Measurements from ENCODE around the gene CRELD2.

DNA sequence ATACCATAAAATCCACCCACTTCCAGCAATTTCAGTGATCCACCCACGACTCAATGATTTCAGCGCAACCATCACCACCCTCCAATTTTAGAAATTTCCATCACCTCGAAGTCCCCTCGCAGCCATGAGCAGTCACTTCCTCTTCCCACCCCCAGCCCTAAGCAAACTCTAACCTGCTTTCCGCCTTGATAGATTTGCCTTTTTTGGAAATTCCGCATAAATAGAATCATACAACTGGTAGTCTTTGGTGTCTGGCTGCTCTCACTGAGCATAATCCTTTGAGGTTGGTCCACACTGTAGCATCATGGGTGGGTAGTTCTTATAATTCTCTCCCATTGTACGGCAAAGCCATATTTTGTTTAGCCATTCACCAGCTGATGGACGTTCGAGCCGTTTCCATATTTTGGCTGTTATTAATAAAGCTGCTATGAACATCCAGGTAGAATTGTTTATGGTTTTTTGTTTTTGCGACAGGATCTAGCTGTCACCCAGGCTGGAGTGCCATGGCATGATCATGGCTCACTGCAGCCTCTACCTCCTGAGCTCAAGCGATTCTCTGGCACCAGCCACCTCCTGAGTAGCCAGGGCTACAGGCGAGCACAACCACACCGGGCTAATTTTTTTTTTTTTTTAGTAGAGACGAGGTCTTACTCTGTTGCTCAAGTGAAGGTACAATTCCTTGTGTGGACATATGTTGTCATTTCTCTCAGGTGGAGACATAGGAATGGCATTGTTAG is 58.2 kb downstream of the CRELD2 start:
- no peak for TF ChIP-seq EP300 (IDR thresholded peaks at IDR 0.05)
- TF ChIP-seq, protein P1, sequence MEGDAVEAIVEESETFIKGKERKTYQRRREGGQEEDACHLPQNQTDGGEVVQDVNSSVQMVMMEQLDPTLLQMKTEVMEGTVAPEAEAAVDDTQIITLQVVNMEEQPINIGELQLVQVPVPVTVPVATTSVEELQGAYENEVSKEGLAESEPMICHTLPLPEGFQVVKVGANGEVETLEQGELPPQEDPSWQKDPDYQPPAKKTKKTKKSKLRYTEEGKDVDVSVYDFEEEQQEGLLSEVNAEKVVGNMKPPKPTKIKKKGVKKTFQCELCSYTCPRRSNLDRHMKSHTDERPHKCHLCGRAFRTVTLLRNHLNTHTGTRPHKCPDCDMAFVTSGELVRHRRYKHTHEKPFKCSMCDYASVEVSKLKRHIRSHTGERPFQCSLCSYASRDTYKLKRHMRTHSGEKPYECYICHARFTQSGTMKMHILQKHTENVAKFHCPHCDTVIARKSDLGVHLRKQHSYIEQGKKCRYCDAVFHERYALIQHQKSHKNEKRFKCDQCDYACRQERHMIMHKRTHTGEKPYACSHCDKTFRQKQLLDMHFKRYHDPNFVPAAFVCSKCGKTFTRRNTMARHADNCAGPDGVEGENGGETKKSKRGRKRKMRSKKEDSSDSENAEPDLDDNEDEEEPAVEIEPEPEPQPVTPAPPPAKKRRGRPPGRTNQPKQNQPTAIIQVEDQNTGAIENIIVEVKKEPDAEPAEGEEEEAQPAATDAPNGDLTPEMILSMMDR (IDR thresholded peaks at IDR 0.05), result no peak
- TF ChIP-seq POLR2A (IDR thresholded peaks at IDR 0.05), result no peak

All from suprapubic skin (tissue), 3 donors.